ENCODE data around the gene RBFOX2. TPM values are rescaled to one million over a fixed set of nuclear protein-coding genes. Genes with fewer than 3 reads are reported as not detected.
A peak's percentile ranks its signal among the peaks of the same experiment; 100 is the strongest.

RBFOX2 gene
- total and polyA plus RNA-seq, 12 donors, result 15.7 to 86.6 (median 69.8) TPM

DNA sequence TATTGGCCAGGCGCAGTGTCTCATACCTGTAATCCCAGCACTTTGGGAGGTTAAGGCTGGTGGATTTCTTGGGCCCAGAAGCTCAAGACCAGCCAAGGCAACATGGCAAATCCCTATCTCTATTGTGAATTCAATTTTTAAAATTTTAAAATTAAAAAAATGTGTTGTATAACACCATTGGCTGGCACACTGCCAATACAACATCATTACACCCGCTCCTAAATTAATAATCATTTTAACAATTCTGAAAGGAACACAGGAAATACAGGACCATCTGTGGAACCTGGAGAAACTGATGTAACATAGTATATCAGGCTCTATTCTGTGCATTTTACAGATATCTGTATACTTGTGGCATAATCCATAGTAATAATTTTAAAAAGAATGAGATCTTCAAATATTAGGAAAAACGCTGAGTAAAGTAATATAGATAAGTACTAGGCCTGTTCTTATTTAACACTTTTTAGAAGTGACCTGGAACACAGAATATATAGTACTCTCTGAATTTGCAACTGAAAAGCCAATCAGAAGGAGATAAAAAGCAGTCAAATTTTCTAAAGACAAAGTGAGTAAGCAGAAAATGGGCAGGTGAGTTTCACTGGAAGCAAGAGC is 186.6 kb downstream of the RBFOX2 start:
- 78 to 80% (median 80%) methylated on average over 3 of the region's 3 CpGs for WGBS, 4 donors
- Histone ChIP-seq H3K4me3 (no peak overlapping the region), H3K36me3 (replicated peaks in 1 of 2) (no peaks in the 10 kb centered on the region), H3K27ac (no peak overlapping the region), H3K9me3 (replicated peaks in 1 of 3) (no peaks in the 10 kb centered on the region), H3K4me1 (replicated peaks in 1 of 2) (peaks cover 11 to 37% of the 10 kb centered on the region in 2 donors), H3K27me3 (no peaks in the 10 kb centered on the region)
- no peak for TF ChIP-seq POLR2A (IDR thresholded peaks at IDR 0.05)
- TF ChIP-seq, protein P1, sequence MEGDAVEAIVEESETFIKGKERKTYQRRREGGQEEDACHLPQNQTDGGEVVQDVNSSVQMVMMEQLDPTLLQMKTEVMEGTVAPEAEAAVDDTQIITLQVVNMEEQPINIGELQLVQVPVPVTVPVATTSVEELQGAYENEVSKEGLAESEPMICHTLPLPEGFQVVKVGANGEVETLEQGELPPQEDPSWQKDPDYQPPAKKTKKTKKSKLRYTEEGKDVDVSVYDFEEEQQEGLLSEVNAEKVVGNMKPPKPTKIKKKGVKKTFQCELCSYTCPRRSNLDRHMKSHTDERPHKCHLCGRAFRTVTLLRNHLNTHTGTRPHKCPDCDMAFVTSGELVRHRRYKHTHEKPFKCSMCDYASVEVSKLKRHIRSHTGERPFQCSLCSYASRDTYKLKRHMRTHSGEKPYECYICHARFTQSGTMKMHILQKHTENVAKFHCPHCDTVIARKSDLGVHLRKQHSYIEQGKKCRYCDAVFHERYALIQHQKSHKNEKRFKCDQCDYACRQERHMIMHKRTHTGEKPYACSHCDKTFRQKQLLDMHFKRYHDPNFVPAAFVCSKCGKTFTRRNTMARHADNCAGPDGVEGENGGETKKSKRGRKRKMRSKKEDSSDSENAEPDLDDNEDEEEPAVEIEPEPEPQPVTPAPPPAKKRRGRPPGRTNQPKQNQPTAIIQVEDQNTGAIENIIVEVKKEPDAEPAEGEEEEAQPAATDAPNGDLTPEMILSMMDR (IDR thresholded peaks at IDR 0.05), result no peak
- intact Hi-C loops (cut with DNase I), result loop anchor here (10.0 kb wide), 1 partner anchor 73 kb away; no protein-coding TSS in a partner anchor
- no peak for DNase-seq

DNA sequence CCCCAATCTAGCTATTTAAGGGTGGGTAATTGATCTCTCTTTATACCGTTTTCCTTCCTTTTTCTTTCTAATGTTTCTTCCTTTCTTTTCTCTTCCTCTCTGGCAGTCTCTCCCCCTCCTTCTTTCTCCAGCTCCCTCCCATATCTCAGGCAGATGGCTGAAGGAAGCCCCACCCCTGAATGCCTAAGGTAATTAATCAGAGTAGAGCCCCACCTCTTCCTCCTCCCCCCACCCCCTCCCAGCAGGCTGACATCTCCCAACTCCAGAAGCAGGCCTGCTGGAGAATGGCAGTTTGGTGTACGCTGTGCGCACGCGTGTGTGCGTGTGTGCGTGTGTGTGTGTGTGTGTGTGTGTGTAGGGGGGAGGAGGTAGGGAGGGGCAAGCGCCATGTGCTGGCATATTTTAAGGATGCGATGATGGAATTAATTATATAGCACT is 188.3 kb downstream of the RBFOX2 start:
- peak; percentile 21 to 80 for TF ChIP-seq POLR2A (IDR thresholded peaks at IDR 0.05)
- TF ChIP-seq, protein P1 (IDR thresholded peaks at IDR 0.05), result peak in 2 of 6 experiments; percentile 17 to 23
- H3K9me3 ChIP-seq (replicated peaks in 1 of 3), result no peaks in the 10 kb centered on the region
- intact Hi-C loops (cut with DNase I), result loop anchor here (10.0 kb wide), 1 partner anchor 74 kb away; no protein-coding TSS in a partner anchor
- no peaks in the 10 kb centered on the region for H3K36me3 ChIP-seq (replicated peaks in 1 of 2)
- H3K27me3 ChIP-seq, result no peaks in the 10 kb centered on the region
- WGBS, 4 donors, result 2 to 7% (median 4%) methylated on average over 9 of the region's 9 CpGs
- peaks cover 18 to 50% of the 10 kb centered on the region in 2 donors for H3K4me1 ChIP-seq (replicated peaks in 1 of 2)
- peak overlapping the region in 3 of 5 donors; percentile 45 to 64 (median 56) for H3K27ac ChIP-seq
- H3K4me3 ChIP-seq, result peak overlapping the region in 2 of 4 donors; percentile 27 to 51
- DNase-seq, result peak; percentile 90 to 96 (median 91)

- Histone ChIP-seq H3K4me3 (peak overlapping the region in 3 of 4 donors; percentile 8 to 51 (median 27)), H3K4me1 (replicated peaks in 1 of 2) (peaks cover 22 to 54% of the 10 kb centered on the region in 2 donors), H3K9me3 (replicated peaks in 1 of 3) (no peaks in the 10 kb centered on the region), H3K27ac (peak overlapping the region in 4 of 5 donors; percentile 16 to 64 (median 50)), H3K27me3 (no peaks in the 10 kb centered on the region), H3K36me3 (replicated peaks in 1 of 2) (no peaks in the 10 kb centered on the region)
- 0 to 2% (median 1%) methylated on average over 5 of the region's 5 CpGs for WGBS, 4 donors
- TF ChIP-seq POLR2A (IDR thresholded peaks at IDR 0.05), result no peak
- TF ChIP-seq, protein P1 (IDR thresholded peaks at IDR 0.05), result no peak
- intact Hi-C loops (cut with DNase I), result loop anchor here (5.0 to 10.0 kb wide), 3 partner anchors 55 to 213 kb away; no protein-coding TSS in a partner anchor
- DNase-seq, result no peak
Observed at GRCh38 chr22:35839841-35840301, 188.8 kb downstream of the RBFOX2 start.

DNA sequence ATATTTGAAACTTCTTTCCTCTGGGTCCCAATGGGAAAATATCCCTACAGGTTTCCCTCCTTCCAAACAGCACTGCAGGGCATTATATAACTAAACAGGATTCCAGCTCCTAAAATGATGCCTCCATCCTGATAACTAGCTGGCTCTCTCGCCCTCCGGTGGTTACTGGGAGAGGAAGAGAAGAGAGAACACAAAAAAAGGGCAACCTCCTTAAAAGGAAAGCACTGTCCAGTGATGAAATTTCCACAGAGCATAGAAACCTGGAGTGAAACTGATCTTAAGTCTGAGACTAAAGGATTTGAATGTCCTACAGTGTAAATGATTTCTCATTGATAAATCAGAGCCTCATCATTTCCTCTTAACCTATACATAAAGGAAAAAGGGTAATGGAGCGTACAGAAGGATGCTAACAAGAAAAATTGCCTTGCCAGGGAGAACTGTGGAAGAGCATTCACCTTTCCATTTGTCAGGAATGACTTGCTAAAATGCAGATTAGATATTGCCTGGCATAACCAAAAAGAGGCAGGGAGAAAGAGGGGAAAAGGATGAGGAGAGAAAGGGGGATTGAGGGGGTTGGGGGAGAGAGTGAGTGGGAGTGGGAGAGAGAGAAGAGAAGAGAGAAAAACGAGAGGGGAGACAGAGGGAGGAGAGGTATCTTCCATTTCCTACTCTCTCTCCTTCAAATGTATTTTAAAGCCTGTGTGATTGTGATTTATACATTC is 189.6 kb downstream of the RBFOX2 start:
- H3K27ac ChIP-seq, result peak overlapping the region in 4 of 5 donors; percentile 16 to 64 (median 50)
- intact Hi-C loops (cut with DNase I), result loop anchor here in 1 of 2 donors (5.0 to 10.0 kb wide), 2 partner anchors 54 to 212 kb away; no protein-coding TSS in a partner anchor
- TF ChIP-seq, protein P1 (IDR thresholded peaks at IDR 0.05), result peak in 5 of 6 experiments; percentile 41 to 50 (median 43)
- no peak for TF ChIP-seq POLR2A (IDR thresholded peaks at IDR 0.05)
- peak; percentile 33 to 64 (median 51) for DNase-seq
- H3K4me1 ChIP-seq (replicated peaks in 1 of 2), result peaks cover 29 to 63% of the 10 kb centered on the region in 2 donors
- no peaks in the 10 kb centered on the region for H3K27me3 ChIP-seq
- H3K9me3 ChIP-seq (replicated peaks in 1 of 3), result no peaks in the 10 kb centered on the region
- H3K4me3 ChIP-seq, result peak overlapping the region in 2 of 4 donors; percentile 27 to 51
- H3K36me3 ChIP-seq (replicated peaks in 1 of 2), result no peaks in the 10 kb centered on the region
- 6 to 10% (median 7%) methylated on average over 4 of the region's 4 CpGs for WGBS, 4 donors

Data from adrenal gland (tissue), 12 donors.